ENCODE measurements around the gene GABRR3.

The GABRR3 gene

GRCh38 chr3:97988784-97989568, 46.1 kb downstream of the GABRR3 start:
- TF ChIP-seq ZNF274 (IDR thresholded peaks at IDR 0.05; ENCODE audit: low read depth, low read length), result no peak

GRCh38 chr3:97987306-97987705, 47.8 kb downstream of the GABRR3 start:
- no peak overlapping the region for H3K4me3 ChIP-seq (ENCODE audit: low read length)
- no peak for TF ChIP-seq ZNF274 (IDR thresholded peaks at IDR 0.05; ENCODE audit: low read depth, low read length)

More at GRCh38 chr3:97988784-97989568, 46.1 kb downstream of the GABRR3 start:
- no peak overlapping the region for H3K4me3 ChIP-seq (ENCODE audit: low read length)

DNA sequence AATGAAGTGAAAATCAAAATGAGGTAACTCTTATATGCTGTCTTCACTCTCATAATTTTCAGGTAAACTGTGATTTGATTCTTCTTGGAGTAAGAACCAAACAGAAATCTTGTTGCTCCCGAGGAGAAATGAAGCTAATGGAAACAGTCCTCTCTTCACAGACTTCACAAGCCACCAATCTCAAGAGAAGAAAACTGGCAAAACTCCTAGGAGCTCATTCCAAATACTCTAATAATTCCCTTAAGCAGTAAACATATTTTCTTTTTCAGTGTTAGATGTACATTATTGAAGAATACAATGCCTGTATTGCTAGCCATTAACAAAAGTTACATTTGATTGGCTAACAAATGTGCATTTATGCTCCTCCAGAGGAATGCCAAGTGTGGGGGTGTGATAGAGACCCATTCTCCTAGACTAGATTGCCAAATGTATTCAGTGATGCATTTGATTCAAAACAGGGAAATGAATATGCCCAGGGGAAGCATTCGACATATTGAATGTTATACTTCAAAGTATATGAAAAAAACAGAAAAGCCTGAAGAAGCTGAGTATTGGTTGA, 51.1 kb downstream of the GABRR3 start:
- TF ChIP-seq ZNF274 (IDR thresholded peaks at IDR 0.05; ENCODE audit: low read depth, low read length), result no peak
- no peak overlapping the region for H3K4me3 ChIP-seq (ENCODE audit: low read length)

DNA sequence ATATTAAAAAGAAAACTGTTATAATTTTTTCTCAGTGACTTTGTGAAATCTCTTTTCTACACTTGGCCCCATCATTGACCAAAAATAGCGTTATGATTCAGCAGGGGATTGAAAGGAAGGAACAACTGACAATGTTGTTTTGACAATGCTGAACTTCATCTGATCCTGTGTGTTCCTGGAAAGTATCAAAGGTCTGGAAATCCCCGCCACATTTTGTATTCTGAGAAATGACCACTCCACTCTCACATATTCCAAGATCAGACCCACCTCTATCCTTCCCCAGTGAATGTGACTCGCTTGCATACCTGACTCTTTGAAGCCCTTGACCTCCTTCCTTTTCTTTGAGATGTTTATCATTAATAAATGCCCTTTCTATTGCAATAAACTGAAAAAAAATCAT, 53.2 kb downstream of the GABRR3 start:
- no peak for TF ChIP-seq ZNF274 (IDR thresholded peaks at IDR 0.05; ENCODE audit: low read depth, low read length)
- H3K4me3 ChIP-seq (ENCODE audit: low read length), result no peak overlapping the region

DNA sequence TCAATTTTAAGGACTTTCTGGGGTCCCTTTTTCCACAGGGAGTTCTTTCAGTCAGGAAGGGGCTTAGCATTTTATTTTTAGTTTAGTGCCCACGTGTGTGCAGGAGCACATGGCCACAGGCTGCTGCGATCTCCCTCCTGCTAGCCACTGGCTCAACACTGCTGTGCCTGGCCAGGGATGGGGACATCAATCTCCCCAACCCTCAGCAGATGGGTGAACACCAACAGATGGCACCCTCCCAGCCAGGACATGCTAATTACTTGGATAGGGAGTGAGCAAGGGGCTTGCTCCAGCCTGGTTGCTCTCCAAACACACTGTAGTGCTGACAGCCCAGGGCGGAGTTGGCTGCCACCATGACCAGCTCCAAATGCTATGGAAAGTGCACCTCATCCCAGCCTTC, 55.5 kb downstream of the GABRR3 start:
- H3K4me3 ChIP-seq (ENCODE audit: low read length), result no peak overlapping the region
- TF ChIP-seq ZNF274 (IDR thresholded peaks at IDR 0.05; ENCODE audit: low read depth, low read length), result no peak

DNA sequence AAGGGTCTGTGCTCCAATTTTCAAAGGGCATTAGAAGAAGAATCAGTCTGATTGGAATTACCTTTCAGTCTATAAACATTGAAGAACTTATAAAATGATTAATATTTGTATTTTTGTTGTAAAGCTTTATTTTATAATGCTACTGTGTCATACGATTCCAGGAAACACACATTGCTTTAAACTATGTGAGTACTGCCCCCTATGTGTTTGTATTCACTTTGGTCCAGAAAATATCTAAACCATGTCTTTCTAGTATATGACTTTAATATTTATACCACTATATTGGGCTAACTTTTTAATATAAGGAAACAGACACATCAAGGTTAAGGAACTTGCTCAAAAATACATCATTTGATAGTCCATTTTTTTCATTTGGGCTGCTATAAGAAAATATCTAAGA, 59.6 kb downstream of the GABRR3 start:
- no peak for TF ChIP-seq ZNF274 (IDR thresholded peaks at IDR 0.05; ENCODE audit: low read depth, low read length)
- H3K4me3 ChIP-seq (ENCODE audit: low read length), result no peak overlapping the region

GRCh38 chr3:97974996-97975395, 60.1 kb downstream of the GABRR3 start:
- no peak overlapping the region for H3K4me3 ChIP-seq (ENCODE audit: low read length)
- TF ChIP-seq ZNF274 (IDR thresholded peaks at IDR 0.05; ENCODE audit: low read depth, low read length), result no peak

- TF ChIP-seq ZNF274 (IDR thresholded peaks at IDR 0.05; ENCODE audit: low read depth, low read length), result no peak
- H3K4me3 ChIP-seq (ENCODE audit: low read length), result peak overlapping the region; percentile 81; the same call in 1 of the 2 replicates
These were observed 62.1 kb downstream of the GABRR3 start for GRCh38 chr3:97972976-97973375.

GRCh38 chr3:97971679-97972567, 63.2 kb downstream of the GABRR3 start, which contains the start of gene RIOX2:
Gene RIOX2 (minus strand): TSS chr3:97972431. CDS start chr3:97967593, 4,838 bp downstream.
- no peak for TF ChIP-seq ZNF274 (IDR thresholded peaks at IDR 0.05; ENCODE audit: low read depth, low read length)
- peak within 1 kb of the TSS; percentile 81 for H3K4me3 ChIP-seq (ENCODE audit: low read length)

GRCh38 chr3:97970956-97971620, 64.0 kb downstream of the GABRR3 start:
- H3K4me3 ChIP-seq (ENCODE audit: low read length), result peak overlapping the region; percentile 81
- no peak for TF ChIP-seq ZNF274 (IDR thresholded peaks at IDR 0.05; ENCODE audit: low read depth, low read length)

- no peak for TF ChIP-seq ZNF274 (IDR thresholded peaks at IDR 0.05; ENCODE audit: low read depth, low read length)
- H3K4me3 ChIP-seq (ENCODE audit: low read length), result no peak overlapping the region
These were observed 65.0 kb downstream of the GABRR3 start for GRCh38 chr3:97970156-97970555.

DNA sequence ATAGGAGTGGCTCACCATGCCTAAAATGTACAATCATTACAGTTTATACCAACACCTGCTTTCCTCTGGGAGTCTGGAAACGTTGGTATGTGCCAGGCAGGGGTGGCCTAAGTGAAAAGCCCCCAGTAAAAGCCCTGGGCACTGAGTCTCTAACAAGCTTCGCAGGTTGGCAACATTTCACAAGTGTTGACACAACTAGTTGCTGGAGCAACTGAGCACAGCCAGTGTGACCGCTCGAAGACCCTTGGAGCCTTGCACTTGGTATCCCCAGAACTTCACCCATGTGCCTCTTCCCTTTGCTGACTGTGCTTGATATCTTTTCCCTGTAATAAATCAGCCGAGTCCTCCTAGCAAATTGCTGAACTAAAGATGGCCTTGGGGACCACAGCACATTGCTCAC, 65.6 kb downstream of the GABRR3 start:
- TF ChIP-seq ZNF274 (IDR thresholded peaks at IDR 0.05; ENCODE audit: low read depth, low read length), result no peak
- no peak overlapping the region for H3K4me3 ChIP-seq (ENCODE audit: low read length)

DNA sequence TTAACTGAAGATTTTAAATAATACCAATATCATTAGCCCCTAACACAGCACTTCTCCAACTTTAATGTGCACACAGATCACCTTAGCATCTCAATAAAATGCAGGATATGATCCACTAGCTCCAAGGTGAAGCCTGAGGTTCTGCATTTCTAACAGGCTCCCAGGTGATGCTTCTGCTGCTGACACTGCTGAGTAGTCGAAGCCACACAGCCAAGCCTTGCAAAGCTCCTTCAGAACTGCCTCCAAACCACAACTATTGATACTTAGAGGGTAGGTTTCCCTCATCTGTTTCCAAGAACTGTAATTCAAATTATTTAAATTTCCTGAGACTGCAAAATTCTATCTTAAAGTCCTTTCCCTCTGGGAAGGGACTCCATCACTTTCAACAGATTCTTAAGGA, 66.7 kb downstream of the GABRR3 start:
- H3K4me3 ChIP-seq (ENCODE audit: low read length), result no peak overlapping the region
- TF ChIP-seq ZNF274 (IDR thresholded peaks at IDR 0.05; ENCODE audit: low read depth, low read length), result no peak

DNA sequence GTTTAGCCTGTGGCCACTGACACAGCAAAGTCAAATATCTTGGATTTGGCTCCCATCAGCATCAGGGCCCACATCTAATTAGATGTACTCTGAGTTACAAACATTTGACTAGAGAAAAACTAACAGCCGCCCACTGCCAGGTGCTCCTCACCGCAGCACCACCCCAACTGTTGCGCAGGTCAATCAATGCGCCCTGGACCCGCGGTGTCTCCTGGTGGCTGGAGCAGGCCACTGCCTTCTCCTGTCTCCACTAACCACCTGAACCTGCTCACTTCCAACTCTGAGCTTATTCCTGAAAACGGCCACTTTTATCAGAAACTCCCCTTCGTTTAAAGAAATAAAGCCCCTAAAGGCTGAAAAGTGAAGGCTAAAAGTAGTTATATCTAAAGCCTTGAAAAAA, 67.1 kb downstream of the GABRR3 start:
- H3K4me3 ChIP-seq (ENCODE audit: low read length), result no peak overlapping the region
- TF ChIP-seq ZNF274 (IDR thresholded peaks at IDR 0.05; ENCODE audit: low read depth, low read length), result no peak

Measured in GM08714 (cell line).